ENCODE measurements around the gene MBNL1.

Gene MBNL1

GRCh38 chr3:152253514-152253913 is 15.2 kb upstream of the MBNL1 start:
- DNase-seq = no peak

GRCh38 chr3:152254041-152254440 is 14.7 kb upstream of the MBNL1 start:
- DNase-seq = no peak

- DNase-seq = no peak
Measured at GRCh38 chr3:152255290-152255689, 13.4 kb upstream of the MBNL1 start.

GRCh38 chr3:152256851-152257562 is 11.7 kb upstream of the MBNL1 start:
- no peak for DNase-seq

- DNase-seq = peak; percentile 68 to 80
Measured at GRCh38 chr3:152257563-152258035, 11.1 kb upstream of the MBNL1 start.

- DNase-seq = peak; percentile 39 to 40
Measured at GRCh38 chr3:152258448-152259393, 10.0 kb upstream of the MBNL1 start.

GRCh38 chr3:152259468-152259867 is 9.3 kb upstream of the MBNL1 start:
- DNase-seq = no peak

GRCh38 chr3:152260026-152260425 is 8.7 kb upstream of the MBNL1 start:
- DNase-seq = no peak

- DNase-seq = no peak
Measured at GRCh38 chr3:152260529-152260928, 8.2 kb upstream of the MBNL1 start.

- DNase-seq = no peak
Measured at GRCh38 chr3:152261329-152261728, 7.4 kb upstream of the MBNL1 start.

- no peak for DNase-seq
Measured at GRCh38 chr3:152263711-152264110, 5.0 kb upstream of the MBNL1 start.

GRCh38 chr3:152264378-152264777 is 4.4 kb upstream of the MBNL1 start:
- peak; percentile 15 to 26 for DNase-seq

- DNase-seq = peak in 1 of 2 experiments; percentile 14
Measured at GRCh38 chr3:152266221-152266995, 2.3 kb upstream of the MBNL1 start.

GRCh38 chr3:152267831-152268554 is 736 bp upstream of the MBNL1 start:
- DNase-seq = peak in 1 of 2 experiments; percentile 69

- DNase-seq = peak; percentile 41 to 91
Measured at GRCh38 chr3:152269056-152269830, 514 bp downstream of the MBNL1 start.

- DNase-seq = peak; percentile 57 to 67
Measured at GRCh38 chr3:152269831-152270734, 1.4 kb downstream of the MBNL1 start.

GRCh38 chr3:152270937-152271336 is 2.2 kb downstream of the MBNL1 start:
- no peak for DNase-seq

GRCh38 chr3:152271501-152272236 is 2.9 kb downstream of the MBNL1 start:
- DNase-seq = no peak

- DNase-seq = no peak
Measured at GRCh38 chr3:152272771-152273242, 4.1 kb downstream of the MBNL1 start.
